ENCODE measurements around the gene SPG11.

SPG11 gene

DNA sequence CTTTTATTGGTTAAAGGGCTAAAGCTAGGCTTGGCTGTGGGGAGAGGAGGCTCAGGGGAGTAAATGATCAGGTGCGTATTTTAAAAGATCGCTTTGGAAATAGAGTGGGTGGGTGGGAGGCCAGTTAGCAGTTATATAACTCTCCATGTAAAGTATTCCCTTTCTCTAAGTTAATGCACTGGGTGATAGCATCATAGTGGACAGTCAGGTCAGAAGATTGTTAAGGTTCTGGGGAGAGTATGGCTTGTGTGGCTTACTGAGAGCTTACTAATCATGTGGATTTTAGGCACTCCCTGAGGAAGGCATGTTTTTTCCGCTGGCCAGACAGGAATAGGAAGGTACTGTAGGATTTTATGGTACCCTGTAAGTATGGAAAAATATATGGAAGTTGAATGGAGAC, 132.8 kb downstream of the SPG11 start:
- no peak for DNase-seq

DNA sequence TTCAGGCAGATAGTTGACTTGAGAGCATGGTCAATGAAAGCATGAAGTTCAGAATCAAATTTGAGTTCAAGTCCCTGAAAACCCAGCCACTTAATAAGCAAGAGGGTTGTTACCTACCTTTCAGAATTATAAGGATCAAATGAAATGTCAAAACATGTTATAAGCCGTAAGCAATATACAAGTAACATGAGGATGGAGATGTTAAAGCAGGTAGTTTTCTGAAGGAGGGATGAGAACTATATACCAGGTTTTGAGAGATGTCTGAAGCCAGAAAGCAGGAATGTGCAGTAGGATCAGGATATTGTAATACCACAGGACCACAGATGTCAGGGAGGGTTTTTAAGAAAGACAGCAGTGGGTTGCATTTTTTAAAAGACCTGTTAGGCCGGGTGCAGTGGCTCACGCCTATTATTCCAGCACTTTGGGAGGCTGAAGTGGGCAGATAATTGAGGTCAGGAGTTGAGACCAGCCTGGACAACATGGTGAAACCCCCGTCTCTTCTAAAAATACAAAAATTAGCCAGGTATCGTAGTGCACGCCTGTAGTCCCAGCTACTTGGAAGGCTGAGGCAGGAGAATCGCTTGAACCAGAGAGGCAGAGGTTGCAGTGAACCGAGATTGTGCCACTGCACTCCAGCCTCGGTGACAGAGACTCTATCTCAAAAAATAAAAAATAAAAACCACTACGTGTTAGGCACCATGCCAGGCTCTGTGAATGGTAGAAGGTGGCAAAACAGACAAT, 133.4 kb downstream of the SPG11 start:
- DNase-seq, result no peak

DNA sequence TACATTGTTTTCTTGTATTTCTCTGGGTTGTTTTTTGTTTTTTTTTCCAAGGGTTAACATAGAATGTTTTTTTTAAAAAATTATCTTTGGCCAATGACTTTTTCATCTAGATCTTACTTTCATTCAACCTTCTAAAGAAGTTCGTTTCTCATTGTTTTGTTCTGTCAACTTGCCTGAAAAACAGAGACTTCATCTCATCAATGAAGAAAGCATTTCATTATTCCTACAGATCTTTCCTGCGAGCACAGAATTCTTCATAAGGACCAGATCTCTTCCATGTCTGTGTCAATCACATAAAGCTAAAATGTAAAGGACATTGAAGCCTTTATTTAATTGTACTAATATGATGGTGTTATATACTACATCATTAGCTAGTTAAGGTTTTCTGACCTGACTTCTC, 136.2 kb downstream of the SPG11 start:
- no peak for DNase-seq

DNA sequence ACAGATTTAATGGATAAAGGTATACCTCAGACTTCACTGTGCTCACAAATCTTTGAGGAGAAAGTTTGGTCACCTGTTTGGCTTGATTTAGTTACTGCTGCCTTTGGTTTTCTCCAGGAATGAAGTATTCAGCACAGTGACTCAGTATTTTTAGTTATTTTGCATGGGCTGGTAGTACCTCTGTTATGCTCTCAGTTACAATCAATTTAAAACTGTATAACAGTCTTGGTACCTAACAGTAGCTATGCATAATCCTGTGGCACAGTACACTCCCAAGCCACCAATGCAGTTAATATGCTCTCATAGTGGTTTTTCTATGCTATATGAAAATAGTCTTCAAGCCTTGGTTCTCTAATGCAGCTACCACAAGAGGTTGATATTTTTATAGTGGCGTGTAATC, 138.4 kb downstream of the SPG11 start:
- no peak for DNase-seq

DNA sequence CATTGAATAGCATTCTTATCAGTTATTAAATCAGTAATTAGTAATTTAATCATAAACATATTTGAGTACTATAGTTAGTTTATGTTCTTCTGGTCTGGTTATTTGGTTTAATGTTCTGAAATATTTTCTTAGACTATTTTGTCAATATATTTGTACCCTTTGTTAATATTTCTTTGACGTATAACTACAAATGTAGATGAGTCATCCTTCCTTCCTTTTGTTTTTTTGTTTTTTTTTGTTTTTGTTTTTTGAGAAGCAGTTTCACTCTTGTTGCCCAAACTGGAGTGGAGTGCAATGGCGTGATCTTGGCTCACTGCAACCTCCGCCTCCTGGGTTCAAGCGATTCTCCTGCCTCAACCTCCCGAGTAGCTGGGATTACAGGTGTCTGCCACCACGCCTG, 143.9 kb downstream of the SPG11 start:
- DNase-seq, result no peak

DNA sequence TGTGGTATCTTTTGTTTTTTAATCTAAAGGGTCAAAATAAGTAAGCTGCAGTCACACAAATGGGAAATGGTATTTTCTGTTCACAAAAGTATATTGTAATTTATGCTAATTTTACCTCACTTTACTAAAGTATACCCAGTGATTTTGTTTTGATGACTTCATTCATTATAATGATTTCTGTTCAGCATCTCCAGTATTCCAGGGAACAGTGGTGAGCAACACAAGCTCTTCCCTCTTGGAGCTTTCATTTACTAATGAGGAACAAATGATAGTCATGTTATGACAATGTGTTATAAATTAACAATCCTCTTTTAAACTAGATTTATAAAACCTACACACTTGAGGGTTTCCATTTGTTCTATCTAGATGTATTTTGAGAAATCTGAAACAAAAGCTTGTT, 147.0 kb downstream of the SPG11 start:
- DNase-seq, result no peak
